ENCODE data around the gene HERC4.

DNA sequence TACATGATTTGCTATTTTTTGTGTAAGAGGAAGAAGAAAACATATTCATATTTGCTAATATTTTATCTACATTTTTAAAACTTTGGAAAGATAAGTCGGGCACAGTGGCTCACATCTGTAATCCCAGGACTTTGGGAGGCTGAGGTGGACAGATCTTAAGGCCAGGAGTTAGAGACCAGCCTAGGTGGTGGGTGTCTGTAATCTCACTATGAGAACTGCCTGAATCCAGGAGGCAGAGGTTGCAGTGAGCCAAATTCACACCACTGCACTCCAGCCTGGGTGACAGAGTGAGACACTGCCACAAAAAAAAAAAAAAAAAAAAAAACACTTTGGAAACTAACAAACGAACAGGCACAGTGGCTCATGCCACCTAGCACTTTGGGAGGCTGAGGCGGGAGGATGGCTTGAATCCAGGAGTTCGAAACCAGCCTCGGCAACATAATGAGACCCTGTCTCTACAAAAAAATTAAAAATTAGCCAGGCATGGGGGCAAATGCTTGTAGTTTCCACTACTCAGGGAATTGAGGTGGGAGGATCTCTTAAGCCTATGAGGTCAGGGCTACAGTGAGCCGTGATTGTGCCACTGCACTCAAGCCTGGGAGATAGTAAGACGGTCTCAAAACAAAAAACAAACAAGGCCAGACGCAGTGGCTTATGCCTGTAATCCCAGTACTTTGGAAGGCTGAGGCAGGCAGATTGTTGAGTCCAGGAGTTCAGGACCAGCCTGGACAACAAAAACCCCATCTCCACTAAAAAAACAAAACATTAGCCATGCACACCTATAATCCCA, 25.6 kb downstream of the HERC4 start:
- TF ChIP-seq, protein P1, sequence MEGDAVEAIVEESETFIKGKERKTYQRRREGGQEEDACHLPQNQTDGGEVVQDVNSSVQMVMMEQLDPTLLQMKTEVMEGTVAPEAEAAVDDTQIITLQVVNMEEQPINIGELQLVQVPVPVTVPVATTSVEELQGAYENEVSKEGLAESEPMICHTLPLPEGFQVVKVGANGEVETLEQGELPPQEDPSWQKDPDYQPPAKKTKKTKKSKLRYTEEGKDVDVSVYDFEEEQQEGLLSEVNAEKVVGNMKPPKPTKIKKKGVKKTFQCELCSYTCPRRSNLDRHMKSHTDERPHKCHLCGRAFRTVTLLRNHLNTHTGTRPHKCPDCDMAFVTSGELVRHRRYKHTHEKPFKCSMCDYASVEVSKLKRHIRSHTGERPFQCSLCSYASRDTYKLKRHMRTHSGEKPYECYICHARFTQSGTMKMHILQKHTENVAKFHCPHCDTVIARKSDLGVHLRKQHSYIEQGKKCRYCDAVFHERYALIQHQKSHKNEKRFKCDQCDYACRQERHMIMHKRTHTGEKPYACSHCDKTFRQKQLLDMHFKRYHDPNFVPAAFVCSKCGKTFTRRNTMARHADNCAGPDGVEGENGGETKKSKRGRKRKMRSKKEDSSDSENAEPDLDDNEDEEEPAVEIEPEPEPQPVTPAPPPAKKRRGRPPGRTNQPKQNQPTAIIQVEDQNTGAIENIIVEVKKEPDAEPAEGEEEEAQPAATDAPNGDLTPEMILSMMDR (IDR thresholded peaks at IDR 0.05; ENCODE audit: low read depth, low read length, missing input control): no peak
- TF ChIP-seq, protein P2, sequence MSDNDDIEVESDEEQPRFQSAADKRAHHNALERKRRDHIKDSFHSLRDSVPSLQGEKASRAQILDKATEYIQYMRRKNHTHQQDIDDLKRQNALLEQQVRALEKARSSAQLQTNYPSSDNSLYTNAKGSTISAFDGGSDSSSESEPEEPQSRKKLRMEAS (IDR thresholded peaks at IDR 0.05): no peak
- TF ChIP-seq YY1 (IDR thresholded peaks at IDR 0.05): no peak
- no peak for TF ChIP-seq JUND (IDR thresholded peaks at IDR 0.05)
- no peak for TF ChIP-seq RAD21 (IDR thresholded peaks at IDR 0.05)
- no peak for TF ChIP-seq RXRA (IDR thresholded peaks at IDR 0.05)
- TF ChIP-seq SP1 (IDR thresholded peaks at IDR 0.05): no peak
- no peak for TF ChIP-seq GABPA (IDR thresholded peaks at IDR 0.05 in 1 of 2, conservative IDR thresholded peaks at IDR 0.05 in 1 of 2)
- TF ChIP-seq, protein P3, sequence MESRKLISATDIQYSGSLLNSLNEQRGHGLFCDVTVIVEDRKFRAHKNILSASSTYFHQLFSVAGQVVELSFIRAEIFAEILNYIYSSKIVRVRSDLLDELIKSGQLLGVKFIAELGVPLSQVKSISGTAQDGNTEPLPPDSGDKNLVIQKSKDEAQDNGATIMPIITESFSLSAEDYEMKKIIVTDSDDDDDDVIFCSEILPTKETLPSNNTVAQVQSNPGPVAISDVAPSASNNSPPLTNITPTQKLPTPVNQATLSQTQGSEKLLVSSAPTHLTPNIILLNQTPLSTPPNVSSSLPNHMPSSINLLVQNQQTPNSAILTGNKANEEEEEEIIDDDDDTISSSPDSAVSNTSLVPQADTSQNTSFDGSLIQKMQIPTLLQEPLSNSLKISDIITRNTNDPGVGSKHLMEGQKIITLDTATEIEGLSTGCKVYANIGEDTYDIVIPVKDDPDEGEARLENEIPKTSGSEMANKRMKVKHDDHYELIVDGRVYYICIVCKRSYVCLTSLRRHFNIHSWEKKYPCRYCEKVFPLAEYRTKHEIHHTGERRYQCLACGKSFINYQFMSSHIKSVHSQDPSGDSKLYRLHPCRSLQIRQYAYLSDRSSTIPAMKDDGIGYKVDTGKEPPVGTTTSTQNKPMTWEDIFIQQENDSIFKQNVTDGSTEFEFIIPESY (IDR thresholded peaks at IDR 0.05): no peak
- TF ChIP-seq, protein P4, sequence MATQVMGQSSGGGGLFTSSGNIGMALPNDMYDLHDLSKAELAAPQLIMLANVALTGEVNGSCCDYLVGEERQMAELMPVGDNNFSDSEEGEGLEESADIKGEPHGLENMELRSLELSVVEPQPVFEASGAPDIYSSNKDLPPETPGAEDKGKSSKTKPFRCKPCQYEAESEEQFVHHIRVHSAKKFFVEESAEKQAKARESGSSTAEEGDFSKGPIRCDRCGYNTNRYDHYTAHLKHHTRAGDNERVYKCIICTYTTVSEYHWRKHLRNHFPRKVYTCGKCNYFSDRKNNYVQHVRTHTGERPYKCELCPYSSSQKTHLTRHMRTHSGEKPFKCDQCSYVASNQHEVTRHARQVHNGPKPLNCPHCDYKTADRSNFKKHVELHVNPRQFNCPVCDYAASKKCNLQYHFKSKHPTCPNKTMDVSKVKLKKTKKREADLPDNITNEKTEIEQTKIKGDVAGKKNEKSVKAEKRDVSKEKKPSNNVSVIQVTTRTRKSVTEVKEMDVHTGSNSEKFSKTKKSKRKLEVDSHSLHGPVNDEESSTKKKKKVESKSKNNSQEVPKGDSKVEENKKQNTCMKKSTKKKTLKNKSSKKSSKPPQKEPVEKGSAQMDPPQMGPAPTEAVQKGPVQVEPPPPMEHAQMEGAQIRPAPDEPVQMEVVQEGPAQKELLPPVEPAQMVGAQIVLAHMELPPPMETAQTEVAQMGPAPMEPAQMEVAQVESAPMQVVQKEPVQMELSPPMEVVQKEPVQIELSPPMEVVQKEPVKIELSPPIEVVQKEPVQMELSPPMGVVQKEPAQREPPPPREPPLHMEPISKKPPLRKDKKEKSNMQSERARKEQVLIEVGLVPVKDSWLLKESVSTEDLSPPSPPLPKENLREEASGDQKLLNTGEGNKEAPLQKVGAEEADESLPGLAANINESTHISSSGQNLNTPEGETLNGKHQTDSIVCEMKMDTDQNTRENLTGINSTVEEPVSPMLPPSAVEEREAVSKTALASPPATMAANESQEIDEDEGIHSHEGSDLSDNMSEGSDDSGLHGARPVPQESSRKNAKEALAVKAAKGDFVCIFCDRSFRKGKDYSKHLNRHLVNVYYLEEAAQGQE (IDR thresholded peaks at IDR 0.05): no peak
